C4-2B (cell line): ENCODE results near the gene CCDC9B.

Source experiments
- CTCF ChIP-seq: fragments of 450-650 bp; conservative IDR thresholded peaks from 2 replicates; pipeline ENCODE4 v1.5.1; 2017; ENCODE audit warnings: mild to moderate bottlenecking
- ZFX ChIP-seq: fragments of 450-650 bp; IDR thresholded peaks from 2 replicates; pipeline ENCODE4 v1.6.1; 2017

GRCh38 chr15:40347559-40348473 is 7.1 kb upstream of the CCDC9B start:
- no peak for TF ChIP-seq CTCF
- no peak for TF ChIP-seq ZFX
